Endodermal cell (in vitro differentiated cells): ENCODE data around the gene TAAR2. TPM values are rescaled to one million over a fixed set of nuclear protein-coding genes. Genes with fewer than 3 reads are reported as not detected.
"Not testable (repeated sequence)": the region's sequence is repeated elsewhere in the genome, so short reads cannot be mapped to it uniquely, and the experiment has no call there.

Experiments used
- DNase-seq: peaks from one replicate; pipeline ENCODE4 v3.0.0-alpha.2; 2017
- H3K27ac ChIP-seq: 2 replicates; pipeline ENCODE4 v1.5.1; 2013; ENCODE audit warnings: mild to moderate bottlenecking, low read depth, low read length, moderate library complexity
- H3K27me3 ChIP-seq: 2 replicates; pipeline ENCODE4 v1.6.1; 2013; ENCODE audit warnings: mild to moderate bottlenecking, low read length, moderate library complexity; ENCODE audit not compliant: insufficient read depth, control insufficient read depth, poor library complexity, severe bottlenecking
- H3K36me3 ChIP-seq: 2 replicates; pipeline ENCODE4 v1.7.0; 2013; ENCODE audit warnings: mild to moderate bottlenecking, low read length, moderate library complexity; ENCODE audit not compliant: control insufficient read depth, insufficient read depth
- H3K4me1 ChIP-seq: one replicate; pipeline ENCODE4 v1.7.0; 2013; ENCODE audit warnings: low read length; ENCODE audit not compliant: control insufficient read depth, insufficient read depth
- H3K4me3 ChIP-seq: 2 replicates; pipeline ENCODE4 v1.5.1; 2013; ENCODE audit warnings: mild to moderate bottlenecking, low read length, moderate library complexity
- H3K9ac ChIP-seq: 2 replicates; pipeline ENCODE4 v1.6.1; 2013; ENCODE audit warnings: mild to moderate bottlenecking, low read length, moderate library complexity; ENCODE audit not compliant: poor library complexity, severe bottlenecking; ENCODE audit errors: extremely low read depth
- H3K9me3 ChIP-seq: 2 replicates; pipeline ENCODE4 v1.6.1; 2013; ENCODE audit warnings: mild to moderate bottlenecking, low read length, moderate library complexity; ENCODE audit not compliant: control insufficient read depth
- H3K27ac Mint-ChIP-seq: 2 replicates; pipeline ENCODE4 v1.8.0; 2020; ENCODE audit warnings: mixed read lengths
- H3K27me3 Mint-ChIP-seq: 2 replicates; pipeline ENCODE4 v1.8.0; 2021; ENCODE audit warnings: mild to moderate bottlenecking, mixed read lengths; ENCODE audit not compliant: insufficient read depth
- H3K36me3 Mint-ChIP-seq: 2 replicates; pipeline ENCODE4 v1.8.0; 2020; ENCODE audit warnings: low read depth, mixed read lengths
- H3K4me1 Mint-ChIP-seq: 2 replicates; pipeline ENCODE4 v1.8.0; 2020; ENCODE audit warnings: mixed read lengths
- H3K4me3 Mint-ChIP-seq: 2 replicates; pipeline ENCODE4 v1.8.0; 2020; ENCODE audit warnings: mild to moderate bottlenecking, moderate library complexity, mixed read lengths
- H3K9me3 Mint-ChIP-seq: 2 replicates; pipeline ENCODE4 v1.8.0; 2020; ENCODE audit warnings: mild to moderate bottlenecking, mixed read lengths
- CTCF ChIP-seq: fragments of 200-600 bp; sonication (generic); conservative IDR thresholded peaks from 2 replicates; pipeline ENCODE4 v1.5.0; 2021; ENCODE audit warnings: antibody characterized with exemption, mild to moderate bottlenecking
- WGBS, 2 experiments: methylation state at CpG; one replicate each; pipeline versions ENCODE4 v1.1.5 to v1.1.7; 2013; ENCODE audit warnings: missing lambda C conversion rate in 2 of 2, mixed read lengths in 1 of 2; ENCODE audit not compliant: insufficient coverage in 1 of 2, insufficient read length in 1 of 2; 5-methylcytosine and 5-hydroxymethylcytosine counted together
- total RNA-seq, 2 donors: library from RNA; stranded (reverse); fragmentation: NEBNext Ultra II Directional in 1 of 2; extraction: Animal tissue kit (Norgen Biotek cat#: 25700) in 1 of 2; gene quantifications; 2 replicates in 1 of 2; 3 replicates in 1 of 2; pipeline ENCODE4 v1.2.1, GENCODE V29; 2021

The TAAR2 gene
- total RNA-seq, 2 donors from 2014 or later: not detected

GRCh38 chr6:132648356-132648755, 24.3 kb upstream of the TAAR2 start:
- H3K4me3 ChIP-seq: no peak overlapping the region
- Mint-ChIP-seq H3K9me3 (no peaks in the 10 kb centered on the region), H3K4me3 (no peak overlapping the region), H3K27me3 (no peaks in the 10 kb centered on the region), H3K36me3 (no peaks in the 10 kb centered on the region), H3K27ac (no peak overlapping the region), H3K4me1 (no peaks in the 10 kb centered on the region)
- no peaks in the 10 kb centered on the region for H3K9me3 ChIP-seq
- no peak for TF ChIP-seq CTCF
- no peaks in the 10 kb centered on the region for H3K36me3 ChIP-seq
- DNase-seq: no peak
- H3K27ac ChIP-seq: no peak overlapping the region
- H3K27me3 ChIP-seq: no peaks in the 10 kb centered on the region
- H3K4me1 ChIP-seq: no peaks in the 10 kb centered on the region
- 81 to 87% methylated on average over 2 of the region's 2 CpGs for WGBS, 2 experiments
- H3K9ac ChIP-seq: no peak overlapping the region

- peaks cover 5% of the 10 kb centered on the region for H3K4me1 Mint-ChIP-seq
- H3K4me3 Mint-ChIP-seq: no peak overlapping the region
- DNase-seq: no peak
- Histone ChIP-seq H3K36me3 (no peaks in the 10 kb centered on the region), H3K27me3 (no peaks in the 10 kb centered on the region), H3K9ac (no peak overlapping the region), H3K27ac (no peak overlapping the region), H3K4me1 (no peaks in the 10 kb centered on the region), H3K4me3 (no peak overlapping the region), H3K9me3 (no peaks in the 10 kb centered on the region)
- 91 to 93% methylated on average over 3 of the region's 3 CpGs for WGBS, 2 experiments
- TF ChIP-seq CTCF: no peak
- no peak overlapping the region for H3K27ac Mint-ChIP-seq
- H3K27me3 Mint-ChIP-seq: no peaks in the 10 kb centered on the region
- peaks cover 4% of the 10 kb centered on the region for H3K9me3 Mint-ChIP-seq
- H3K36me3 Mint-ChIP-seq: no peaks in the 10 kb centered on the region
Observed at GRCh38 chr6:132643547-132643946, 19.5 kb upstream of the TAAR2 start.

GRCh38 chr6:132637135-132637534, 13.1 kb upstream of the TAAR2 start:
- WGBS, 2 experiments: 90 to 100% methylated on average over 1 of the region's 1 CpG
- not testable (repeated sequence) for H3K27ac ChIP-seq, H3K27ac Mint-ChIP-seq, H3K4me1 ChIP-seq, H3K9ac ChIP-seq, H3K36me3 Mint-ChIP-seq, H3K4me1 Mint-ChIP-seq, H3K4me3 ChIP-seq, H3K27me3 ChIP-seq, DNase-seq, H3K9me3 ChIP-seq, H3K36me3 ChIP-seq, H3K4me3 Mint-ChIP-seq
- Mint-ChIP-seq H3K27me3 (peaks cover 34% of the 10 kb centered on the region), H3K9me3 (peaks cover 14% of the 10 kb centered on the region)

GRCh38 chr6:132635906-132636305, 11.8 kb upstream of the TAAR2 start:
- H3K27ac Mint-ChIP-seq: not testable (repeated sequence)

GRCh38 chr6:132635288-132635687, 11.2 kb upstream of the TAAR2 start:
- not testable (repeated sequence) for H3K36me3 ChIP-seq, H3K27me3 ChIP-seq, H3K9me3 ChIP-seq, H3K4me3 ChIP-seq, DNase-seq, H3K27ac ChIP-seq, H3K4me1 ChIP-seq, H3K4me3 Mint-ChIP-seq, H3K9ac ChIP-seq, H3K27ac Mint-ChIP-seq, H3K36me3 Mint-ChIP-seq
- 57 to 82% methylated on average over 2 to 3 of the region's 3 CpGs for WGBS, 2 experiments
- Mint-ChIP-seq H3K4me1 (peaks cover 14% of the 10 kb centered on the region), H3K9me3 (peaks cover 14% of the 10 kb centered on the region), H3K27me3 (peaks cover 34% of the 10 kb centered on the region)

More at GRCh38 chr6:132635906-132636305, 11.8 kb upstream of the TAAR2 start:
- 96% methylated on average over 3 of the region's 3 CpGs; no CpG with 5 or more reads in 1 of the 2 experiments for WGBS, 2 experiments
- H3K4me1 Mint-ChIP-seq, H3K4me3 ChIP-seq, DNase-seq, H3K27me3 ChIP-seq, H3K9ac ChIP-seq, H3K9me3 ChIP-seq, H3K4me1 ChIP-seq, H3K27ac ChIP-seq, H3K36me3 ChIP-seq, H3K36me3 Mint-ChIP-seq, H3K4me3 Mint-ChIP-seq: not testable (repeated sequence)
- Mint-ChIP-seq H3K27me3 (peaks cover 34% of the 10 kb centered on the region), H3K9me3 (peaks cover 14% of the 10 kb centered on the region)
